Epithelial cell of prostate (primary cell): ENCODE data around the gene TBL1XR1.
"Not testable (repeated sequence)": the region's sequence is repeated elsewhere in the genome, so short reads cannot be mapped to it uniquely, and the experiment has no call there.

Source experiments
- DNase-seq: peaks from one replicate; pipeline ENCODE4 v3.0.0-alpha.2; 2011; ENCODE audit warnings: low read depth, low spot score
- H3K27ac ChIP-seq: fragments of 450-650 bp; 2 replicates; pipeline ENCODE4 v1.5.1; 2017; ENCODE audit warnings: mild to moderate bottlenecking

Gene TBL1XR1

DNA sequence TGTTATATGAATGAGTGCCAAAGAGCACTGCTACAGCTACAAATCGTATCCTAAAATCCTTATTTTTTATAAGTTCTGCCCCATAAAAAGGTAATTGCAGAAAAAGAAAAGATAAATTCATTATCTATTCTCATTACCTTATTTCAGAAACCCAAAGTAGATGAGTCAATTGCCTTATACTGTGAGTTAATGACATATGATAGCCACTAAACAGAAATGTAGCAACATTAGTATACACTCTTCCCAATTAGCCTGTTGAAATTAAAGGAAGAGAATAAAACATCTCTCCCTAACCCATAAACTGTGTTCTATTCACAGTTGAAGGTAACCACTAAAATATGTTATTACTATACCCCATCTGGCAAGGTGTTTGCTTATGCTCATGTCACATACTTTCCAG is 11.0 kb downstream of the TBL1XR1 start:
- H3K27ac ChIP-seq = no peak overlapping the region
- DNase-seq = no peak

DNA sequence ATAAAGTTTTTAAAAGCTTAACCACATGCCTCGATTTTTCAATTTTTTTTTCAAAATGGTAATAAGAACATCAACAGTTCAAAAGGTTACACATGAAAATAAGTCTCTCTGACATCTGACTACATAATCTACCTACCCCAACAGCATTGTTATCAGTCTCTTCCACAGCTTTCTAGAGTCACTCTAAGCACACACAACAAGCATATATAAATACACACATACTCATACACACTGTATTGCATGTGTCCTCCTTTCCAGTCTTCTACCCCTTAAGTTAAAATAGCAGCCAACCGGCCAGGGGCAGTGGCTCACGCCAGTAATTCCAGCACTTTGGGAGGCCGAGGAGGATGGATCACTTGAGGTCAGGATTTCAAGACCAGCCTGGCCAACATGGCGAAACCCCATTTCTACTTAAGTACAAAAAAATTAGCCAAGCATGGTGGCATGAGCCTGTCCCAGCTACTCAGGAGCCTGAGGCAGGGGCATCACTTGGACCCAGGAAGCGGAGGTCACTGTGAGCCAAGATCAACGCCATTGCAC is 12.2 kb downstream of the TBL1XR1 start:
- H3K27ac ChIP-seq = peak overlapping the region; percentile 1
- no peak for DNase-seq

DNA sequence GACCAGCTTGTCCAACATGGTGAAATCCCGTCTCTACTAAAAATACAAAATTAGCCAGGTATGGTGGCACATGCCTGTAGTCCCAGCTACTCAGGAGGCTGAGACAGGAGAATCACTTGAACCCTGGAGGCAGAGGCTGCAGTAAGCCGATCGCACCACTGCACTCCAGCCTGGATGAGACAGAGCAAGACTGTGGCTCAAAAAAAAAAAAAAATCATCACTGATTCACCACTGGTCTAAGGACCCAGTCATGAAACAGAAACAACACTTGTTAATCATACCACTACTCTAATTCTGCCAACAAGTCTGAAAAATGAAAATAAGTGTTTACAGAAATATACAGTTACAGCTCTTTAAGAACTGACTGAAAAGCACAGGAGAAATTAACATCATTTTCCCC is 12.7 kb downstream of the TBL1XR1 start:
- H3K27ac ChIP-seq = peak overlapping the region; percentile 1

DNA sequence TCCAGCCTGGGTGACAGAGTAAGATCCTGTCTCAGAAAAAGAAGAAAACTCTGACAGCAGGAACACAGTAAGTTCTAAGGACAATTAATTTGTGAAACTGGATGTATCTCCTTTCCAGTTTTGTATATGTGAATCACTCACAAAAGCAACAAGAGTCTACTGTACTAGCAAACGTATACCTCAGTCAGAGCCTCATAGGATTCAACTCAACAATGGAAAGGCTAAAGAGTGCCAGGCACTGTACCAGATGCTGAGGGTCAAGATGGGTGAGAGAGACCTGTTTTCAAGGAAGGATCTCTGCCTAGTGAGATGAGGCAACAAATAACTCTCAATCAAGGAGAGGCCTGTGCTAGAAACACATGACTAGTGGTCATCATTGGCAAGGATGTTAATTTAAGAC is 14.9 kb downstream of the TBL1XR1 start:
- DNase-seq = no peak
- peak overlapping the region; percentile 75 for H3K27ac ChIP-seq

More for the DNA sequence above, 12.7 kb downstream of the TBL1XR1 start:
- not testable (repeated sequence) for DNase-seq

DNA sequence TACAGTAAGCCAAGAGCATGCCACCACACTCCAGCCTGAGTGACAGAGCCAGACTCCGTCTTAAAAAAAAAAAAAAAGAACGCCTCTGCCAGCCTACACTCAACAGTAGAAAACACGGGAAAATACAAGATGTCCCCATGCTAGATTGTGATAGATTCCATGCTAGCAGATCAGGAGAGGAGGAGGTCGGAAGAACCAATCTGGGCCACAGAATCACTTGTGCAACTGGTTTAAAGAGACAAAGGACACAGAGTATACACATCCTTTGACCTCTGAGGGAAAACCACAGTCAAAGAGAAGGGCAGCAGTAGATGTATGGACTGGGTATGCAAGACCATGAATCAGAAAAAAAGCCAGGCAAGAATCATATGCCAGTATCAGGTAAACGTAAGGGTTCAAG is 15.9 kb downstream of the TBL1XR1 start:
- no peak for DNase-seq
- H3K27ac ChIP-seq = peak overlapping the region; percentile 75

DNA sequence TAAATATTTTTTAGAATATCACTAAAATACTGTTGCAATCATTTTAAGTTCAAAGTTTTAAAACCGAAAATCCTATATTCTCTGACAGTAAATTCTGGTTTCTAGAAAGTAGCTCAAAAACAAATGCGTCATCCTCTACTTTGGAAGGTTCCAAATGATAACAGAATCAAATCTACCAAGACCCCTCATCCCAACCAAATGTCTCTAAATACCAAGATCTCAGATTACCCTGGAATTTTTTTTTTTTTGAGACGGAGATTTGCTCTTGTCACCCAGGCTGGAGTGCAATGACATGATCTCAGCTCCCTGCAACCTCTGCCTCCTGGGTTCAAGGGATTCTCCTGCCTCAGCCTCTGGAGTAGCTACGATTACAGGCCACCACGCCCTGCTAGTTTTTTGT is 16.8 kb downstream of the TBL1XR1 start:
- no peak for DNase-seq
- H3K27ac ChIP-seq = peak overlapping the region; percentile 75

DNA sequence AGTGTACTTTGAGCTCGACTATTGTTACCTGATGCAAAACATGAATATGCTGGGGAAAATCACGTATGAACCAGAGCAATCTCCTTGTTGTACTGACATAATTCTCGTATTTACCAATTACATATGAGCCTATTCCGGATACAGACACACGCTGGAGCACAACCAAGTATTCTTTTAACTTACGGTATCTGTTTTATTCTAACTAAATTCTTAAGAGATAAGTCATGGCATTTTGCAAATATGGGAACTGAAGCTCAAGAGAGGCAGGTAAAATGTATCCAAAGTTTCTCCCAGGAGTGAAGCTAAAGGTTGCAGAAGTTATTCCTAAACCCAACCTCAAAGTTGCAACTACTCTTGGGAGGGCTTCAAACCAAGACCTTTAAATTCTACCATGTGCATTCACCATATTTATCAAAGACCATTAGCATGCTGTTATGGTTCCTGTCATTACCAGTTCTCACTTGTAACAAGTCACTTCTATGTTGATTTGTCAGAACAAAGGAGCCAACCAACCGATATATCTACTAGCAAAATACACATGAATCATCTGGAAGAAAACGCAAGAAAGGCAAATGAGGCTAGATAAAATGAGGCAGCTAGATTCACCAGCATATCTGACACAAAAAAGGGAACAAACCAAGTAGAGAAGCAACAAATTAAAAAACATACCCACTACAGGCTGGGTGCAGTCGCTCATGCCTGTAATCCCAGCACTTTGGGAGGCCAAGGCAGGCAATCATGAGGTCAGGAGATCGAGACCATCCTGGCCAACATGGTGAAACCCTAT is 17.8 kb downstream of the TBL1XR1 start:
- no peak for DNase-seq
- H3K27ac ChIP-seq = peak overlapping the region; percentile 75

DNA sequence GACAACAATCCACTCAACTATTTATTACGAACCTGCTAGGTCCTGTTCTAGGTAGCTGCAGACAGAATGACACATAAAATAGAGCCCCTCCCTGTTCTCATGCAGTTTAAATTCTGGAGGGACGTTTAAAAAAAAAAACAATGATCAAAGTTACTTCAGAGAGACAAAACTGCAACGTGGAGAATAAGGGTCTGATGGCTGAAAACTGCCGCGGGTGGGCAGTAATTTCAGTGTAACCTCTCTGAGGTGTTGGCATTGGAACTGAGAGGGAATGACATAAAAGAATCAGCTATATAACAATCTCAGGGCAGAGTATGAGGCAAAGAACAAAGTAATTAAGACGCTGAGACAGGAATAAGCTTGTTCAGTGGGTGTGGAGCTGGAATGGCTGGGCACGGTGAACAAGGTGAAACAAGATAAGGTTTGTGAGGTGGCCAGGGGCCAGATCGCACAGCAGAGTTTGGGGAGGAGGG is 19.5 kb downstream of the TBL1XR1 start:
- peak overlapping the region; percentile 75 for H3K27ac ChIP-seq

DNA sequence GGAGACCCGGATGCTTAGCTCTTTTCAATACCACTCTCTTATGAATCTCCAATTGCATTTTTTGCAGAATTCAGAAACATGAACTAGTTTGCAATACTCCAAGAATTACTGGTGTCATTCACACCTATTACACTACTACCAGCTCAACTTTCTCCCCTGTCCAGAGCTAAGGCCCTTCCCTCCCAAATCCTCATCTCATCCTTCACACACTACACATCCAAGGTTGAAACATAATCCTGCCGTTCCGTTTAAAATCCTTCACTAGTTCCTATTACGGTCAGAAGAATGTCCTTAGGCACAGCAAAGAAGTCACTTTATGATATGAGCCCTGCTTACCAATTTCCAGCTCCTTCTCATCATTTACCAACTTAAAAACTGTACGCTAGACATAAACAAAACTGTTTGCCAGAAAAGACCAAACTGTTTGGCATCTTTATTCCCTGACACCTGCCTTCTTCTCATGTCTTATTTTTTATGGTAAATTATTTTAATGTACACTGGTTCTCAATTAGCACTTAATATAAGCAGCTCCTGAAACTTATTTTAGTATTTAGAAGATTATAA is 22.6 kb downstream of the TBL1XR1 start:
- H3K27ac ChIP-seq = no peak overlapping the region
- no peak for DNase-seq

More for the DNA sequence above, 19.5 kb downstream of the TBL1XR1 start:
- DNase-seq = peak; percentile 43

DNA sequence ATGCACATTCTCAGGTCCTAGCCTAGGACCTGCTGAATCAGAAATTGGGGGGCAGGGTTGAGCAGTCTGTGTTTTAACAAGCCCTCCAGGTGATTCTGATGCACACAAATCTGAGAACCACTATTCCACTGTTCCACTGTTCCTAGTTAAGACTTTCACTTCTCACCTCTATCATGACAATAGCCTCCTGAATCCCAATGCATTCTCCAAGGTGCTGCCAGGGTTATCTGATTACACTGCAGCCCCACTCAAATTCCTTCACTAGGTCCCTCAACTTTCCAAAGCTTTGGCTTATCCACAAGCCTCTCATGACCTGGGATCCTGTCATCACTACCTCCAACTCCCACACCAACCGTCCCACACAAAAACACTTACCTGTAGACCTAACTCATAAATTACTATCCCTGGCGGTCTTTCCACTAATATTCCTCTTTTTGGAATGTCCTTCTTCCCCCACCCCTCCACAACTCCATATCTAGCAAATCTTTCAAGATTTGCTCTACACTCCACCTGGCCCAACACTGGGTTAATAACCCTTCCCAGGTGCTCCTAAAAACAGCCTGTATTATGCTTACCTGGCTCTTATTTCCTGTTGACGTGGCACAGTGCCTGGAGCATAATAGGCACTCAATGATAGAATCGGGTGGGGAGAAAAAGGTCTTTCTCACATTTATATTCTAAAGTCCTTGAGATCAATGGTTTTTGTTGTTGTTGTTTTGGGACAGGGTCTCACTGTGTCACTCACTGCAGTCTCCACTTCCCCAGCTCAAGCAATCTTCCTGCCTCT is 27.2 kb downstream of the TBL1XR1 start:
- H3K27ac ChIP-seq = peak overlapping the region; percentile 26
- DNase-seq = no peak

DNA sequence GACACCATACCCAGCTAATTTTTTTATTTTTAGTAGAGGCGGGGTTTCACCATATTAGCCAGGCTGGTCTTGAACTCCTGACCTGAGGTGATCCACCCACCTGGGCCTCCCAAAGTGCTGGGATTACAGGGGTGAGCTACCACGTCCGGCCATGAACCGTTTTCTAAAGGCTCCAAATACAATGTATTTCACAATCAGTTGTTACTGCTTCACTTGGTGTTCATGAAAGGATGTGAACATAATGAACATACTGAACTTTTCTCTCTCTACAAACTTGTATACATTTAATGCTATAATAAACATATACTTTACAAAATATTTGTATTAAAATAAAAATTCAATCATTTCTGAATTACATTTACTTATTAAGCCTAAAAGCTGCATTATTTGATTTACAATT is 28.9 kb downstream of the TBL1XR1 start:
- DNase-seq = no peak
- no peak overlapping the region for H3K27ac ChIP-seq

DNA sequence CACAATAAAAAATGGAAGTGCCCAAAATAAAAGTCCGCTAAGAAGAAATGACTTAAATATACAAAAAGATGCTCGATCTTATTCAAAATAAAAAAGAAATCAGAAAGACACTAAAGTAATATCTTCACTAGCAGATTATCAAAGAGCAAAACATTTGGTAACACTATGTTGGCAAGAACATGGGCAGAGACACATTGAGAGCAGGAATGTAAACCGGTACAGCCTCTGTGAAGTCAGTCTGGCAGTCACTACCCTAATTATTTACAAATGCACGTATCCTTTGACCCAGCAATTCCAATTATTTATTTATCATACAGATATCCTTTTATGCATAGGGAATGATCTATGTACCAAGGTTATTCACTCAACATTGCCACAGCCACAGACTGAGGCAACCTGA is 34.5 kb downstream of the TBL1XR1 start:
- DNase-seq = no peak
- H3K27ac ChIP-seq = no peak overlapping the region

DNA sequence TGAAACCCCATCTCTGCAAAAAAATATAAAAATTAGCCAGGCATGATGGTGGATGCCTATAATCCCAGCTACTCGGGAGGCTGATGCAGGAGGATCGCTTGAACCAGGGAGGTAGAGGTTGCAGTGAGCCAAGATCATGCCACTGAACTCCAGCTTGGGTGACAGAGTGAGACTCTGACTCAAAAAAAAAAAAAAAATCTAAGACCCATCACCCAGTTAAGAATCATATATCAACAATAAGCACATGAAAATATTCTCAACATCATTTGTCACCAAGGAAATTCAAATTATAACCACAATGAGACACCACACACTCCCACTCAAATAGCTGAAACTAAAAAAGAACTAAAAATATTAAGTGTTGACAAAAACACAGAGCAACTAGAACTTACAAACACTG is 35.7 kb downstream of the TBL1XR1 start:
- not testable (repeated sequence) for H3K27ac ChIP-seq, DNase-seq

DNA sequence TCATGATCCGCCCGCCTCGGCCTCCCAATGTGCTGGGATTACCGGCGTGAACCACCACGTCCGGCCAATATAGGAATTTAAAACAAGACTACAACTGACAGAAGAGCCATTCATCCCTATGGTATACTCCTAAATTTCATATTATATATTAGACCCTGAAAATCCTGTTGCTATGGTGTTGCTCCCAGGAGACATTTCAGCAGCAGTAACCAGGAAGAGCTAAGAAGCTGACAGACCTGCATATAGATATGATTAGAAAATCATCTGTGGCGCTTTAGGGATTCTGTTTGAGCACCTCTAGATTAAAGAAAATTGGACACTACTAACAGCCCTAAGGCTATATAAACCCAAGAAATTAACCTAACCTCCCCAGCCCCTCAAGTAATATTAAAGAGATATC is 38.8 kb downstream of the TBL1XR1 start:
- no peak overlapping the region for H3K27ac ChIP-seq
- DNase-seq = no peak

DNA sequence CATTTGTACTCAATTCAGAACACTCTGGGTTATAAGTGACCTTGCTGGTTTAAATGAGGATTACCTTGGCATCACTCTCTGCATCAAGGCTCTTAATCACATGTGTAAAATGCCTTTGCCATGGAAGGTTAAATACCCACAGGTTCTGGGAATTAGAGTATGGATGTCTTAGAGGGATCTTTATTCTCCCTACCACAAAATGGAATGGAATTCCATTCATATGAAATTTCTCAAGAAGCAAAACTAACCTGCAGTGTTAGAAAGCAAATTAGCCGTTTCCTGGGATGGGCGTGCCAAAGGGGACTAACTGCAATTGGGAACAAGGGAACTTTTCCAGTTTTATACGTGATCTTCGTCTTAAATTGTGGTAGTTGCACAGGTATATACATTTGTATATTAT is 39.8 kb downstream of the TBL1XR1 start:
- H3K27ac ChIP-seq = no peak overlapping the region
- no peak for DNase-seq

DNA sequence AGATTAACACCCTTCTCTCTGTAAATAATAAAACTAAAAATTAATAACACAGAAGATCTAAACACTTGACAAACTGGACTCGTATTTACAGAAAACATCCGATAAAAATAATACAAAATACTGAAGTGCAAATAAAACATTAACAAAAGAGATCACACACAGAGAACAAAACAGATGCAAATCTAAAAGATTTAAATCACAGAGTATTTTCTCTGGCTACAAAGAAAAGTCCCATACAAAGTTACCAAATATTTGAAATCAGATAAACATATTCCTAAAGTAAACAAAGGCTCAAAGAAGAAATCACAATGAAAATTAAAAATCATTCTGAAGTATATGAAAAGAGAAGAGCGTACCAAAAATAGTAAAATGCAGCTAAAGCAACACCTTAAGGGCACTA is 42.5 kb downstream of the TBL1XR1 start:
- no peak for DNase-seq
- no peak overlapping the region for H3K27ac ChIP-seq

DNA sequence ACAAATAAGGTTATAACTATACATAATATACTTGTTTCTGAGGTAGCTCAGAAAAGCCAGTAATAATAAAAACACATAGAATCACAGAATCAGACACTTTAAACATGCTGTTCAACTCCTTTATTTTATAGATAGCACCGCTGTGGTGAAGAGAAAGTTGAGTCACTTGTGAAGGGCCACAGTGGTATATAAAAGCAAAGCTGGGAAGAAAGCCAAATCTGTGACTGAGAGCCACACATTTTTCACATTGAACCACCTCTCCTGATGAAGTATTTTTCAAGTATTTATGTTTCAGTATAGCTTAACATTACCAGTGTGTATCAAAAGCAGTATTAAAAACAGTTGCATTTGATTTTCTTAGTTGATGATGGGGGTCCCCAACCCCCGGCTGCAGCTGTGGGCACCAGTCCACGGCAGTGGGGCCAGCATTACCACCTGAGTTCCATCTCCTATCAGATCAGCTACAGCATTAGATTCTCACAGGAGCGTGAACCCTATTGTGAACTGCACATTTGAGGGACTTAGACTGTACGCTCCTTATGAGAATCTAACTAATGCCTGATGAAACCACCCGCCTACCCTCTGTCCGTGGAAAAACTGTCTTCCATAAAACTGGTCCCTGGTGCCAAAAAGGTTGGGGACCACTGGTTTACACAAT is 46.2 kb downstream of the TBL1XR1 start:
- peak; percentile 40 for DNase-seq
- peak overlapping the region; percentile 74 for H3K27ac ChIP-seq

DNA sequence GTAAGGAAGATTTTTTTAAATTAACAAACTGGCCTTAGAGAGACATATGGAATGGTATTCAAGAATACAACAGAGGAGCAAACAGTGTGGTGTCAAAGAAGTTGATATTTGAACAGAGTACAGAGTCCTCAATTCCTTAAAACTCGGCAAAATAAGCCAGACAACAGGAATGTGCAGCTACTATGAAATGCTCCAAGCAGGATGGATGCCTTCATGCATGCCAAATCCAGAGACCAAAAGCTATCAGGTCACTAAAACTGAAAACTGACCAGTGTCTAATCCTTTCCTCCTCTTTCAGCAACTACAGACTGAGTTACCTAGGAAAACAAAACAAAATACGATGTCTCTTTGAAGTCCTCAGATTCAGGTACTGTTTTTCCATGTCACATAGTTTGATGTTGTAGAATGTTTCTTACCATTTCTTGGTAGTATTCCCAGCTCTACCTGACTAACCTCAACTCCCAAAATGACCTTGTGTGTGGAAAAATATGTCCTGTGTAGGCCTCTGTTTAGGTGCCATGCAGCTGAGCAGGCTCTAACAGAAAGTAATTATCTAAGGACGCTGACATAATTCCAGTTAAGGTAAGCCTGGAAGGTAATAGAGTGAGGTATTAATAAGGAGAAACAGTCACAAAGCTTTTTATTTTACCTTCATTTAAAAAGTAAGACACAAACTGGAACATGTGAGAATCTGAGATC is 46.9 kb downstream of the TBL1XR1 start:
- peak overlapping the region; percentile 74 for H3K27ac ChIP-seq
- DNase-seq = no peak

DNA sequence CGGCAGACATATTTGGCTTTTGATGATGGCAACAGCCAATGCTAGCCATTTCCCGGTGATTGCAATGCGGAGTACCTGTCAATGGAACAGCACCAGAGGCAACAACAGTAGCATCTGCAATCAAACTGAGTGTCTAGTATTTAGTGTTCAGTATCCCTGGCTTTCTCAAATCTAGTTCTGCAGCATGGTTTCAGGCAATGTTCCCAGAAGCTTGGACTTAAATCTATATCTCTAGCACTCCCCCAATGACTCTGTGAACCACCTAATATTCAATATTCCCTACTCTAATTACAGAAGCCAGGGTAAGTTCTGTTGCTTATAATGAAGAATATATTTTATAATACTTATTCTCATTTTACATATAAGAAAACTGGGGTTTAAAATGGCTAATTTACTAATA is 48.2 kb downstream of the TBL1XR1 start:
- H3K27ac ChIP-seq = no peak overlapping the region

DNA sequence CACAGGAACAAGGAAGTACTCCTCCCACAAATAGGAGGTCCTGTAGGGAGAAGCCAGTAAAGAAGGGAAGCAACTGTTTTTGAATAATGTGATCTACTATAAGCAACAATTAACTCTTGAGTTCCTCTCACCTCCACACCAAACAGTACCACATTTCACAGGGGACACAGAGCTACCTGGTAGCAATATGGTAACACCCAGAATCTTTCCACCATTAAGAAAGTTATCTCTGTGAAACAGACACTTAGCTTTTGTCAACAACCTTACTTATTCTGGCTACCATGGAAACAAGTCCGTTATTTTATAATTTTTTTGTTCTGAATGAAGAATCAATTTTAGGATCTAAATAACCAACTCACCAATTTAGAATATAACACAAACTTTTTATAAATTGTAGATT is 49.5 kb downstream of the TBL1XR1 start:
- no peak for DNase-seq
- H3K27ac ChIP-seq = no peak overlapping the region

More for the DNA sequence above, 48.2 kb downstream of the TBL1XR1 start:
- no peak for DNase-seq
